ENCODE data around the gene TENM4.

The TENM4 gene

GRCh38 chr11:79083352-79083751 is 357.5 kb downstream of the TENM4 start:
- ATAC-seq: no peak
- DNase-seq: no peak

- no peak for ATAC-seq
- no peak for DNase-seq
Measured at GRCh38 chr11:79082907-79083306, 357.9 kb downstream of the TENM4 start.

DNA sequence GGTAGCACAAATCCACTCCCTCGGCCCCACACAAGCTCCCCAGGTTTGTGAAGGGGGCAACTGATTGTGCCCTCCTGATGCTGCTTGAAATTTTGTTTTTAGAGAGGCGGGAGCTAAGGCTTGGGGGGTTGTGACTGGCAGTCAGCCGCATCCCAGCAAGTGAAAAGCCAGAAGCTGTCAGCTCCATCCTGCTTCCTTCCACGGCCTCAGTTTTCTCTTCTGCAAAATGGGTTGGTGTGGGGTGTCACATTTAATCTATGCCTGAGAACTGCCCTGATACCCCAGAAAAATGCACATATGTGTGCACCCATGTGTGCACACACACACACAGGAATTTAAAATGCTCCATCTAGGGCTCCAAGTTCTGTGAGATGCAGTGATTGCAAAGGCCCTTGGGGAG is 358.6 kb downstream of the TENM4 start:
- no peak for DNase-seq
- ATAC-seq: no peak

DNA sequence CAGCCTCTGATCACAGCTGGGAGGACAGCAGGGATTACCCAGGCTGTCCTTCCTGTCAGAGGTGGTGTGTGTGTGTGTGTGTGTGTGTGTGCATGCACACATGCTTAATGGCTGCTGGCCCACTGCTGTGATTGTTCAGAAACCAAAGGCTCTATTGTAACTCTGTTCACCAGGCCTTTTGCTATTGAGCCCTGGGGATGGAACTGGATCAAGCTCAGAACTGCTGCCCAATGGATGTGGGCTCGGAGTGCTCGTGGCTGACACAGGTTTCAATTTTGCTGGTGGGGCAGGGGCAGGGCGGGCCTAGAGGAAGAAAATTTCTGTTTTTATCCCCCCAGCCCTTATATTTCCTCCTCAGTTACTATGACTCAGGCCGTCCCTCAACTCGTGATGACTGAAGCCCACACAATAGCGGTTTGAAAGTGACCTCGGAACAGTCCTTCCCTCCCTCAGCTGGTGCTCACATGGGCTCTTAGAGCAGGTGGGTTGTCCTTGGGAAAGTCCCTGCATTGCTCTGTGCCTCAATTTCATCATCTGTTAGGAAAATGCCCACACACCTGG is 359.3 kb downstream of the TENM4 start:
- DNase-seq (no peak), ATAC-seq (no peak)

- DNase-seq (no peak), ATAC-seq (no peak)
Measured at GRCh38 chr11:79080551-79080950, 360.3 kb downstream of the TENM4 start.

- DNase-seq (no peak), ATAC-seq (no peak)
Measured at GRCh38 chr11:79078999-79079398, 361.8 kb downstream of the TENM4 start.

DNA sequence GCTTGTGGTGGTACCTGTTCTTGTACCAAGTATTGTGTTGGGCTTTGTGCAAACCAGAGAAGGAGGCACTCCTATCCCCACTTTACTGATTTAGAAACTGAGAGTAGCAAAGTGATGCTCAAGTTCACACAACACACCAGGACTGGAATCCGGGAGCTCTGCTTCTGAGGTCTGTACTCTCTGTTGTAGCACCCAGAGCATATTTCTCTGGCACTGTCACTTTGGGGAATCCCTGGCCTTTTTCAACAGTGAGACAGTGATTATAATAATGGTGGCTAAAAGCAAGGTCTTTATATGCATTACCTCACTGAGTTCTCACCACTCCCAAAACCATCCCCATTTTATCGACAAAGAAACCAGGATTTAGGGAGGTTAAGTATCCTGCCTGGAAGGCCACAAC is 362.4 kb downstream of the TENM4 start:
- no peak for ATAC-seq
- no peak for DNase-seq

DNA sequence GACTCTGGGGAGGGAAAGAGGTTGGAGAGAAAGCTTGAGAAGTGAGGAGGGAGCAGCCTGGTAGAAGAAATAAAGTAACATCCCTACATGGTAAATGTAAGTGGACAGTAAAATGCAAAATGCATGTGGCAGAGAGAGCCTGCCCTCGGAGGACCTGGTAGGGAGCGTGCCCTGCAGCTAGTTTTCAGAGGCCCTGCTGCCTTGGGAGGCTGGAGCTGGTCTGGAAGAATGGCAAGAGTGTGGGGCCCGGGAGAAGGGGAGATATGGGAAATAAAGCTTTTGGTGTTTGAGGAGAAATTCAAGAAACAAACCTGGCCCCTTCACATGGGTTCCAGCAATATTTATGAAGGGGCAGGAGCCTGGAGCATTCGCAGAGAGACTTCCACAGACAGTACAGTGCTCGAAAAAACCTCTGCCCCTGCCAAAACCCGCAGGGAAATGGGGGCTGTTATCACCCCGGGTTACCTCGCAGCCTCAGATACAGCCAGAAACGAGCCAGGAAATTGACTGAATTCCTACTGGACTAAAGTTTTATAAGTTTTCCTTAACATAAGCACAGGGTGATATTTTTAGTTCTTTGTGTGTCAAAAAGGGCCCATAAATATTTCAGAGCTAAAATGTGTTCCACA is 363.0 kb downstream of the TENM4 start:
- ATAC-seq: no peak

DNA sequence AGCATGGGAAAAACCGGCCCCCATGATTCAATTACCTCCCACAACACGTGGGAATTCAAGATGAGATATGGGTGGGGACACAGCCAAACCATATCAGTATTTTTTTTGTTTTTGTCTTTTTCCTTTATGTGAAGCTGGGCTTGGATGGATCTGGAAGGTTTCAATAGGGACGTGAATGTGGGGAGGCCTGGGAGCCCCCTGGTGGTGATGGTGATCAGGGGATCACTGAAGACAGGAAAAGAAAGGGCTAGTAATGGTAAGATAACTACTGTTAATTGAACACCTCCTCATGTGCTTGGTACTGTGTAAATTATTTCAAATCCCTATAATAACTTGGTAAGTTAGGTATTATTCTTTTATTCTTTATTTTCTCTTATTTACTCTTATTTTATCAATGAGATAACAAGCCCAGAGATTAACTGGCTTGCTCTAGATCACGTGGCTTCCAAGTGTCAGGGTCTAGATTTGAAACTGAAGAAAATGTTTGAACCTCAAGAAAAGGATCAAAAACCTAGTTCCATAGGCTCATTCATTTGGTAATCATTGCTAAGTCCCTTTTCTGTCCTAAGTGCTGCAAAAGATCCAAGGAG is 364.2 kb downstream of the TENM4 start:
- ATAC-seq: no peak
- DNase-seq: peak; percentile 26

More for the DNA sequence above, 363.0 kb downstream of the TENM4 start:
- DNase-seq: no peak

DNA sequence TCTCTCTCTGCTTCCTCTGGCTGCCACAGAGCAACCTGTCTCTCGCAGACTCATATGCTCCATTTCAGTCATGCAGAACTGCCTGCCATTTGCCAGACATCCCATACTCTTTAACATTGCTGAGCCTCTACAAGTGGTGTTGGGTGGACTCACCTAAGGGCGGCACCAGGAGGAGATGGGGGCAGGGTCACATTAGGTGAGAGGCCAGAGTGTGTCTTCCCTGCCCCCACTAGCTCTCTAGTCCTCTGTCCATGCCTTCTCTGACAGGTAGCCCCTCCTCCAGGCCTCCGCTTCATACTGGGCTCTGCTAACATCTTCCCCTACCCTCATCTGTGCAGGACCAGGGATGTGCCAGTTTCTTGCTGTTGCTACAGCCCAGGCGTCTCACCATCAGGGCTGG is 366.3 kb downstream of the TENM4 start:
- ATAC-seq: no peak
- no peak for DNase-seq

DNA sequence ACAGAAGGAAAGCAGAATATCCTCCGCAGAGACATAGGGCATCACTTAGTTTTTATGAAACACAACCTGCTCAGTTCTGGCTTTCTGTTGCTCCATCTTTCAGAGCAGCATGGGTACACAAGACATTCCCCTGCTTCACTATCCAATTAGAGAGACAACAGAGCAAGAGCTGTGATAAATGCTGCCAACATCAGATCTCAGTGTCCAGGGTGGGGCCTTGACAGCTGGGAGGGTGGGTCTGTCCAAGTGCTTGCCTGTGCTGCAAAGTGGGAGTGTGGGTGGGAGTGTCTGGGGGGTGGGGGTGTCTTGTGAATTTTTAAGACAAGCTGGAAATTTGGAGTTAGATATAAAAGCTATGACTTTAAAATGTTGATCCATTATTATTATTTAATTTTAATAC is 369.6 kb downstream of the TENM4 start:
- DNase-seq (no peak), ATAC-seq (no peak)

DNA sequence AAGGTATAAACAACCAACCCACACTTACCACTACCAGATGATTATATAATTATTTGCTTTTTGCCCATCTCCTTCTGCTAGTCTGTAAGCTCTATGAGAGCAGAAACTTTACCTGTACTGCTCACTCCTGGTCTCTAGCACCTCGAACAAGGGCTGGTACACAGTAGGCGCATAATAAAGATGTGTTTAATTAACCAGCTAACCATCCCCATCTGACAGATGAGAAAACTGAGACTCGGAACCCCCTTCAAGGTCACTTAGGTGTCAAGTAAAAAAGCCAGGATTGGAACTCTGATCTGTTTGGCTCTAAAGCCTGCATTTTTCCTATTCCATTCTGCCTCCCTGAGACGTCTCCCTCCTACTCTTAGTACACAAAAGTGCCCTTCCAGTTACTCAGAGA is 370.3 kb downstream of the TENM4 start:
- no peak for DNase-seq
- no peak for ATAC-seq

GRCh38 chr11:79069504-79069903 is 371.3 kb downstream of the TENM4 start:
- DNase-seq (no peak), ATAC-seq (no peak)

GRCh38 chr11:79068356-79068755 is 372.5 kb downstream of the TENM4 start:
- ATAC-seq (no peak), DNase-seq (no peak)

DNA sequence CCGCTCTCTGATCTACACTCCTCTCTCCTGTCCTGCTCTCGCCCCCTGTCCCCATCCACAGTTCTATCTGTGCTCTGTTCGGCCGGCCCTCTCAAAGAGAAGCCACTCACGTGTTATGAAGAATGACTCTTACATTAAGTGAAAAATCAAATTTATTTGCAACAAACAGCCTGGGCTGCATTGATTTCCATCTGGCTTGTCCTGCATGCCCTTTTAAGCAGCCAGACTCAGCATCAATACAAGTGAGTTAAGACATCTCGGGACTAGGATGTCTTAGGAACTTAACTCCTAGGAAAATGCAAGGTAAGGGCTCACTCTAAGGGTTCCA is 373.5 kb downstream of the TENM4 start:
- ATAC-seq (no peak), DNase-seq (no peak)

- no peak for ATAC-seq
- DNase-seq: no peak
Measured at GRCh38 chr11:79066456-79067351, 374.1 kb downstream of the TENM4 start.

DNA sequence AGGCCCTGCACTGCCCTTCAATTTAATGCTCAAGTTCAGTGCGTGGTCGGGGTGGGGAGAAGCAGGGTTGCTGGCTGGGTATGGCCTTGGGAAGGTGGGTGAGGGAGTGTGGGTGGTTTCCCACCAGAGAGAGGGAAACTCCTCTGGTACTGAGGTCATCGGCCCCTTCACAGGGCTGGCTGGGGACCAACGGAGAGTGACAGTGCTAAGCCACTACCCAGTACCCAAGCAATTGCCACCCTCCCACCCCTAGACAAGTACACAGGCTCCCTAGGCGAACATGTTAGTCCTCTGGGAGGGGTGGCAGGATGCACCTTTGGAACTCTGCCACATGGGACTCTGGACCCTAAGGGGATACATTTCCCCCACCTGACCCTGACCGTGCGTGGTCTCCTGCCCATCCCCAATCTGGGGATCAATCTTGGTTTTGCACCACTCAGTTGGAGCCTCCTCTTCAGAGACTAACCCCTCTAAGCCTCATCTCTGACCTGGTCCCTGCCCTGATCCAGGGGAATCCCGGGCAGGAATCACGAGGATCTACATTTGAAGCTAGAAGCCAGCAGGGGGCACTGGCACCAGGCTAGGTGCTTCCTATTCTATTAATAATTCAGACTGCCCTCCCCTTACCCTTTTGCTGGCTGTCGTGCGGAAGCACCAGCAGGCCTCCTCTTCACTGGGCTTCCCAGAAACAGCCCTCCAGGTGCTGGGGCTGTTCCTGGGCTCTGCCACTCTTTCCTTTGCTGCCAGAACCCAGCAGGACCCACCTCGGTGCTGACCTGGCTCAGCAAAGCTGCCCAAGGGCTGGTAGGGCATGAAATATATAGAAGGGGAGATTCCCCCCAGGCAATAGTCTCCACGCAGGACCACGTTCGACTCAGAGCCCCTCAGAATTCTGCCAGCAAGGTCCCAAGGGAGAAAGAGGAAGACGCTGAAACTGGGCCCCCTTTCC is 377.7 kb downstream of the TENM4 start:
- DNase-seq (no peak), ATAC-seq (no peak)

DNA sequence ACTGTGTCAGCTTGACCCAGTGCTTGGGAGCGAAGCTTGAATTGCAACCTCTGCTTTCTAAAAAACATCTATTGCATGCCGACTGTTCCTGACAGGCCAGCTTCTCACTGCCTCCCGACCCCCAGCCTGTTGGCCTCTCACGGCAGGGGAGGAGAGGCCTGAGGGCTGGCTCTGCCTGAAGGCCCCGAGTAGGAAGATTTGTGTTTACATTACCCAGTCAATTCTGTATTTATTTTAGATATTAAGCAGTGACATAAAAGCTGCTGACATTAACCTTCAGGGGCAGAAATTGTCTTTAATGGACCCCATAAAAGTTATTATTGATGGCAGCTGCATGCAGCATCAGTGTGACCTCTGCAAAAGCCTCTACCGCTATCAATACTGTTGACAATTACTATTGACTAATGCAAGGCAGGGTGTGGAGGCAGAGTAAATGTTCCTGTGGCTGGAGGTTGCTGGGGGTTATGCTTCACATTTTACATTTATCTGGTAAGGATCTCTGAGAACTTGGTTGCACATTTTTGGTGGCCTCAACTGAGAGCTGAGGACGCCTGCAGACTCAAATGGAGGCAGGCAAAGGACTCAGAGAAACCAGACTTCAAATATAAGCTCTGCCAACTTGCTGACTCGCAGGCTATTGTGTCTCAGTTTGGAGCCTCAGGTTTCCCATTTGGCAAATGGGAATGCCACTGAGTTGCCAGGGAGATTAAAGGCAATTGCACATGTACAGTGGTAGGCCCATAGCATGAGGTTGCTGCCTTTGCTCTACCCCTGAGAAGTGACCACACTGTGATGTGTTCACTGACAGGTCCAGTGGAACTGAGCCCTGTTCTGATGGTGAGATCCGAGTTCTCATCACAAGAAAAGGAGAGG is 380.5 kb downstream of the TENM4 start:
- ATAC-seq: no peak
- DNase-seq: no peak

DNA sequence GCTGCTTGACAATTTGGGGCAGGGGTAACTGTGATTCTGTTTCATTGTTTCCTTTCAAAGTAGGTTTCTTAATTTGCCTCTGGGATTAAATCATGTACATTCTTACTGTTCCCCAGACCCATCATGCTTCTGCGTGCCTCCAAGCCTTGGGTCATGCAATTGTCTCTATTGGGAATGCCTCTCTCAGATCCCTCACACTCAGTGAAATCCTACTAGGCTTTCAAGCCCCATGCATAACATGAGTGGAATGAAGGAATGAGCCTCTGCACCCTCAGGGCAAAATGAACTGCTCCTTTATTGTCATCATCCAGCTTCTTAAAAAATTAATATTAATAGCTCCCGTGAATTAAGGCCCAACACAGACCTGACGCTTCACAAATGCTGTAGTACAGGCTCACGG is 381.7 kb downstream of the TENM4 start:
- DNase-seq (no peak), ATAC-seq (no peak)

GRCh38 chr11:79055856-79056631 is 384.8 kb downstream of the TENM4 start:
- ATAC-seq: no peak
- no peak for DNase-seq
